H9 (cell line): ENCODE data around the gene TAF3. TPM values are rescaled to one million over a fixed set of nuclear protein-coding genes. Genes with fewer than 3 reads are reported as not detected.

Source experiments
- DNase-seq: peaks from one replicate; pipeline ENCODE4 v3.0.0-alpha.2; 2017
- H2AFZ ChIP-seq: one replicate; pipeline ENCODE4 v1.6.1; 2013; ENCODE audit warnings: mild to moderate bottlenecking, low read length, control low read depth, moderate library complexity
- H2AK5ac ChIP-seq: 2 replicates; pipeline ENCODE4 v1.6.1; 2013; ENCODE audit warnings: low read length, control low read depth, mixed read lengths; ENCODE audit not compliant: insufficient read length
- H2BK120ac ChIP-seq: one replicate; pipeline ENCODE4 v1.6.1; 2013; ENCODE audit warnings: low read depth, mild to moderate bottlenecking, low read length, control low read depth, inconsistent platforms; ENCODE audit not compliant: poor library complexity, severe bottlenecking
- H2BK12ac ChIP-seq: 2 replicates; pipeline ENCODE4 v1.6.1; 2013; ENCODE audit warnings: low read length, control low read depth, mixed read lengths, low read depth; ENCODE audit not compliant: insufficient read length
- H2BK15ac ChIP-seq: 2 replicates; pipeline ENCODE4 v1.6.1; 2013; ENCODE audit warnings: low read depth, low read length, control low read depth
- H2BK20ac ChIP-seq: one replicate; pipeline ENCODE4 v1.6.1; 2013; ENCODE audit warnings: low read depth, mild to moderate bottlenecking, low read length, control low read depth, inconsistent platforms; ENCODE audit not compliant: poor library complexity, severe bottlenecking
- H2BK5ac ChIP-seq: 2 replicates; pipeline ENCODE4 v1.6.1; 2013; ENCODE audit warnings: low read length, control low read depth, mixed read lengths; ENCODE audit not compliant: insufficient read length
- H3K14ac ChIP-seq: 2 replicates; pipeline ENCODE4 v1.6.1; 2013; ENCODE audit warnings: low read length, control low read depth; ENCODE audit not compliant: insufficient read depth
- H3K18ac ChIP-seq: 2 replicates; pipeline ENCODE4 v1.6.1; 2013; ENCODE audit warnings: low read depth, mild to moderate bottlenecking, mixed read lengths, low read length, control low read depth; ENCODE audit not compliant: insufficient read length
- H3K23ac ChIP-seq: 2 replicates; pipeline ENCODE4 v1.6.1; 2013; ENCODE audit warnings: low read length, control low read depth, mixed read lengths, low read depth; ENCODE audit not compliant: insufficient read length
- H3K23me2 ChIP-seq: 2 replicates; pipeline ENCODE4 v1.6.1; 2013; ENCODE audit warnings: low read depth, mild to moderate bottlenecking, mixed read lengths, low read length, control low read depth; ENCODE audit not compliant: insufficient read length, poor library complexity, severe bottlenecking
- H3K27ac ChIP-seq: 2 replicates; pipeline ENCODE4 v1.5.1; 2013; ENCODE audit warnings: low read length, control low read depth, mixed read lengths, low read depth; ENCODE audit not compliant: insufficient read length
- H3K27me3 ChIP-seq: 2 replicates; pipeline ENCODE4 v1.6.1; 2013; ENCODE audit warnings: low read length, control low read depth, inconsistent platforms; ENCODE audit not compliant: insufficient read depth
- H3K4ac ChIP-seq: 2 replicates; pipeline ENCODE4 v1.6.1; 2013; ENCODE audit warnings: low read depth, mild to moderate bottlenecking, control low read depth, inconsistent platforms, low read length, moderate library complexity
- H3K4me1 ChIP-seq: 2 replicates; pipeline ENCODE4 v1.6.1; 2013; ENCODE audit warnings: low read length, control low read depth, inconsistent platforms; ENCODE audit not compliant: insufficient read depth
- H3K4me2 ChIP-seq: 2 replicates; pipeline ENCODE4 v1.6.1; 2013; ENCODE audit warnings: low read length, control low read depth, mixed read lengths; ENCODE audit not compliant: insufficient read length, insufficient read depth
- H3K56ac ChIP-seq: 2 replicates; pipeline ENCODE4 v1.6.1; 2013; ENCODE audit warnings: low read depth, mild to moderate bottlenecking, mixed read lengths, low read length, control low read depth; ENCODE audit not compliant: insufficient read length
- H3K79me1 ChIP-seq: 2 replicates; pipeline ENCODE4 v1.6.1; 2013; ENCODE audit warnings: low read depth, mild to moderate bottlenecking, moderate library complexity, low read length, control low read depth, inconsistent platforms; ENCODE audit not compliant: insufficient read depth, poor library complexity, severe bottlenecking
- H3K79me2 ChIP-seq: 2 replicates; pipeline ENCODE4 v1.6.1; 2013; ENCODE audit warnings: low read length, control low read depth, inconsistent platforms; ENCODE audit not compliant: insufficient read depth
- H3K9ac ChIP-seq: 2 replicates; pipeline ENCODE4 v1.6.1; 2013; ENCODE audit warnings: low read length, control low read depth, mixed read lengths; ENCODE audit not compliant: insufficient read length; ENCODE audit errors: extremely low read depth
- H3K9me3 ChIP-seq: one replicate; pipeline ENCODE4 v1.6.1; 2013; ENCODE audit warnings: low read depth, low read length, inconsistent platforms; ENCODE audit not compliant: control insufficient read depth
- H3T11ph ChIP-seq: one replicate; pipeline ENCODE4 v1.6.1; 2013; ENCODE audit warnings: mild to moderate bottlenecking, low read length, control low read depth, inconsistent platforms
- H4K20me1 ChIP-seq: one replicate; pipeline ENCODE4 v1.6.1; 2013; ENCODE audit not compliant: control insufficient read depth, insufficient read length, insufficient read depth
- H4K5ac ChIP-seq: 2 replicates; pipeline ENCODE4 v1.6.1; 2013; ENCODE audit warnings: low read depth, mild to moderate bottlenecking, mixed read lengths, low read length, control low read depth; ENCODE audit not compliant: insufficient read length
- H4K8ac ChIP-seq: replicated peaks from 2 replicates; pipeline ENCODE4 v1.6.1; 2013; ENCODE audit warnings: low read length, control low read depth, mixed read lengths, low read depth; ENCODE audit not compliant: insufficient read length
- H4K91ac ChIP-seq: 2 replicates; pipeline ENCODE4 v1.6.1; 2013; ENCODE audit warnings: low read depth, mild to moderate bottlenecking, moderate library complexity, mixed read lengths, low read length, control low read depth; ENCODE audit not compliant: insufficient read length
- H3K27ac Mint-ChIP-seq, 3 experiments: 2 replicates in 2 of 3; 3 replicates in 1 of 3; pipeline ENCODE4 v1.8.0; 2020 to 2021; ENCODE audit warnings: mixed read lengths in 3 of 3, mild to moderate bottlenecking in 1 of 3, moderate library complexity in 1 of 3
- H3K27me3 Mint-ChIP-seq: 2 replicates; pipeline ENCODE4 v1.8.0; 2021; ENCODE audit warnings: low read depth, mild to moderate bottlenecking, moderate library complexity, mixed read lengths
- H3K36me3 Mint-ChIP-seq, 3 experiments: 2 replicates in 2 of 3; 3 replicates in 1 of 3; pipeline ENCODE4 v1.8.0; 2020 to 2021; ENCODE audit warnings: low read depth in 3 of 3, mixed read lengths in 3 of 3; ENCODE audit not compliant: insufficient read depth in 1 of 3
- H3K4me1 Mint-ChIP-seq, 2 experiments: 2 replicates each; pipeline ENCODE4 v1.8.0; 2020; ENCODE audit warnings: mixed read lengths in 2 of 2
- H3K4me3 Mint-ChIP-seq, 2 experiments: 2 replicates in 1 of 2; 3 replicates in 1 of 2; pipeline ENCODE4 v1.8.0; 2020 to 2021; ENCODE audit warnings: mild to moderate bottlenecking in 2 of 2, mixed read lengths in 2 of 2, moderate library complexity in 1 of 2
- H3K9me3 Mint-ChIP-seq, 2 experiments: 2 replicates in 1 of 2; 3 replicates in 1 of 2; pipeline ENCODE4 v1.8.0; 2020; ENCODE audit warnings: mild to moderate bottlenecking in 2 of 2, mixed read lengths in 2 of 2, moderate library complexity in 1 of 2
- WGBS: extraction: QIAGEN DNeasy Blood & Tissue Kit; methylation state at CpG from one replicate; pipeline ENCODE4 v1.1.7; 2013; ENCODE audit warnings: missing lambda C conversion rate, low lambda C conversion rate, mixed read lengths; ENCODE audit not compliant: insufficient read length; ENCODE audit errors: extremely low coverage; 5-methylcytosine and 5-hydroxymethylcytosine counted together
- total RNA-seq: library from RNA; stranded (reverse); gene quantifications from 2 replicates; pipeline ENCODE4 v1.2.1, GENCODE V29; 2021
- TF ChIP-seq, protein P1 (sequence below): fragments of 200-600 bp; sonication (generic); conservative IDR thresholded peaks from 3 replicates; pipeline ENCODE4 v1.8.0; 2021; ENCODE audit warnings: antibody characterized with exemption, mild to moderate bottlenecking

Gene TAF3
- total RNA-seq, 1 experiment from 2014 or later, result 10.2 TPM

DNA sequence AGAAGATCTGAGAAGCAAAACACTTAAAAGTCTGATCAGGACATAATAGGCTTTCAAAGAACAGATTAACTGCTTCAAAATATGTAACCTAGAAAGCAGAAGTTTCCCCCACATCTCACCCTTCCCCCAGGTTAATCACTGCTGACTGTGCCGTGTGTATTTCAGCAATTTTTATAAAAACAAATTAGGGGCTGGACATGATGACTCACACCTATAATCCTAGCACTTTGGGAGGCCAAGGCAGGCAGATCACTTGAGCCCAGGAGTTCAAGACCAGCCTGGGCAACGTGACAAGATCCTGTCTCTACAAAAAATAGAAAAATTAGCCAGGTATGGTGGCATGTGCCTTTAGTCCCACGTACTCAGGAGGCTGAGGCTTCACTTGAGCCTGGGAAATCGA lies 168.5 kb downstream of the TAF3 start:
- H3K4me1 ChIP-seq, result no peaks in the 10 kb centered on the region
- H3K23ac ChIP-seq, result no peak overlapping the region
- H3K4ac ChIP-seq, result no peak overlapping the region
- H3K56ac ChIP-seq, result no peak overlapping the region
- no peaks in the 10 kb centered on the region for H3K79me1 ChIP-seq
- no peak overlapping the region for H2BK20ac ChIP-seq
- no peak overlapping the region for H2BK12ac ChIP-seq
- no peak overlapping the region for H3K9ac ChIP-seq
- TF ChIP-seq, protein P1, sequence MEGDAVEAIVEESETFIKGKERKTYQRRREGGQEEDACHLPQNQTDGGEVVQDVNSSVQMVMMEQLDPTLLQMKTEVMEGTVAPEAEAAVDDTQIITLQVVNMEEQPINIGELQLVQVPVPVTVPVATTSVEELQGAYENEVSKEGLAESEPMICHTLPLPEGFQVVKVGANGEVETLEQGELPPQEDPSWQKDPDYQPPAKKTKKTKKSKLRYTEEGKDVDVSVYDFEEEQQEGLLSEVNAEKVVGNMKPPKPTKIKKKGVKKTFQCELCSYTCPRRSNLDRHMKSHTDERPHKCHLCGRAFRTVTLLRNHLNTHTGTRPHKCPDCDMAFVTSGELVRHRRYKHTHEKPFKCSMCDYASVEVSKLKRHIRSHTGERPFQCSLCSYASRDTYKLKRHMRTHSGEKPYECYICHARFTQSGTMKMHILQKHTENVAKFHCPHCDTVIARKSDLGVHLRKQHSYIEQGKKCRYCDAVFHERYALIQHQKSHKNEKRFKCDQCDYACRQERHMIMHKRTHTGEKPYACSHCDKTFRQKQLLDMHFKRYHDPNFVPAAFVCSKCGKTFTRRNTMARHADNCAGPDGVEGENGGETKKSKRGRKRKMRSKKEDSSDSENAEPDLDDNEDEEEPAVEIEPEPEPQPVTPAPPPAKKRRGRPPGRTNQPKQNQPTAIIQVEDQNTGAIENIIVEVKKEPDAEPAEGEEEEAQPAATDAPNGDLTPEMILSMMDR, result no peak
- Mint-ChIP-seq H3K27ac (0 out of 7 replicates have a peak overlapping the region, but pooled peaks of 1 of the 3 experiments have one; percentile 18), H3K4me1 (peaks cover 6% of the 10 kb centered on the region in 2 experiments), H3K27me3 (no peaks in the 10 kb centered on the region), H3K4me3 (no peak overlapping the region), H3K9me3 (no peaks in the 10 kb centered on the region), H3K36me3 (peaks cover 0 to 4% (median 0%) of the 10 kb centered on the region in 3 experiments; a peak in 2 of 7 replicates)
- no peak overlapping the region for H4K8ac ChIP-seq
- no peak overlapping the region for H2AFZ ChIP-seq
- H2BK120ac ChIP-seq, result no peak overlapping the region
- H3K27me3 ChIP-seq, result no peaks in the 10 kb centered on the region
- no peak for DNase-seq
- H3K14ac ChIP-seq, result no peak overlapping the region
- no peaks in the 10 kb centered on the region for H3K79me2 ChIP-seq
- no peak overlapping the region for H3K27ac ChIP-seq
- H3T11ph ChIP-seq, result no peak overlapping the region
- no CpG with 5 or more reads among the region's 4 CpGs for WGBS
- H3K4me2 ChIP-seq, result no peak overlapping the region
- no peaks in the 10 kb centered on the region for H3K23me2 ChIP-seq
- H4K5ac ChIP-seq, result no peak overlapping the region
- no peak overlapping the region for H2AK5ac ChIP-seq
- H3K9me3 ChIP-seq, result no peaks in the 10 kb centered on the region
- H4K91ac ChIP-seq, result no peak overlapping the region
- no peak overlapping the region for H3K18ac ChIP-seq
- H2BK5ac ChIP-seq, result no peak overlapping the region
- H2BK15ac ChIP-seq, result no peak overlapping the region
- no peaks in the 10 kb centered on the region for H4K20me1 ChIP-seq
